Gastroesophageal sphincter (tissue), 4 donors: ENCODE results near the gene KCTD16. TPM values are rescaled to one million over a fixed set of nuclear protein-coding genes. Genes with fewer than 3 reads are reported as not detected.

Experiments
- ATAC-seq: fragments of 150-250 bp; one replicate; pipeline ENCODE4 v1.9.1; 2016; ENCODE audit warnings: mild to moderate bottlenecking, moderate library complexity
- H3K27ac ChIP-seq, 4 donors: fragments of 200-600 bp; sonication (generic) in 3 of 4; 1 replicate in 3 of 4; 2 replicates in 1 of 4; pipeline ENCODE4 v1.5.1; 2016 to 2019
- H3K27me3 ChIP-seq: fragments of 200-600 bp; sonication (generic); one replicate; pipeline ENCODE4 v1.5.1; 2019
- H3K36me3 ChIP-seq, 2 donors: fragments of 200-600 bp; sonication (generic); one replicate each; pipeline ENCODE4 v1.5.1; 2019; ENCODE audit warnings: control low read depth in 1 of 2
- H3K4me1 ChIP-seq, 3 donors: fragments of 200-600 bp; sonication (generic); 1 replicate in 2 of 3; 2 replicates in 1 of 3; pipeline ENCODE4 v1.5.1; 2016 to 2019; ENCODE audit warnings: control low read depth in 2 of 3
- H3K4me3 ChIP-seq, 2 donors: fragments of 200-600 bp; sonication (generic); one replicate each; pipeline ENCODE4 v1.5.1; 2019; ENCODE audit warnings: mild to moderate bottlenecking in 1 of 2, moderate library complexity in 1 of 2
- H3K9me3 ChIP-seq, 3 donors: fragments of 200-600 bp; sonication (generic); one replicate each; pipeline ENCODE4 v1.5.1; 2017 to 2019; ENCODE audit warnings: control low read depth in 2 of 3
- CTCF ChIP-seq, 4 experiments: fragments of 200-600 bp in 2 of 4; fragments of 450-650 bp in 2 of 4; sonication (generic) in 1 of 4; IDR thresholded peaks; one replicate each; pipeline ENCODE4 v1.5.1; 2017 to 2019; ENCODE audit warnings: antibody characterized with exemption in 4 of 4, mild to moderate bottlenecking in 2 of 4, moderate library complexity in 2 of 4
- EP300 ChIP-seq: sonication (generic); formaldehyde crosslinking; IDR thresholded peaks from one replicate; pipeline ENCODE4 v1.6.1; 2017; ENCODE audit warnings: antibody characterized with exemption, mild to moderate bottlenecking
- POLR2A ChIP-seq, 2 donors: fragments of 450-650 bp; IDR thresholded peaks; one replicate each; pipeline ENCODE4 v1.6.1; 2017; ENCODE audit warnings: antibody characterized with exemption in 2 of 2, mild to moderate bottlenecking in 2 of 2, moderate library complexity in 1 of 2
- POLR2AphosphoS5 ChIP-seq: sonication (generic); formaldehyde crosslinking; IDR thresholded peaks from one replicate; pipeline ENCODE4 v1.6.1; 2017; ENCODE audit warnings: antibody characterized with exemption
- WGBS, 2 donors: methylation state at CpG; one replicate each; pipeline ENCODE4 v1.1.5; 2018; ENCODE audit warnings: low coverage in 1 of 2; 5-methylcytosine and 5-hydroxymethylcytosine counted together
- total RNA-seq, 4 donors: library from RNA; depleted of rRNA; stranded (reverse); fragments of >200 nt; gene quantifications; one replicate each; pipeline ENCODE4 v1.1.0, GENCODE V29; 2016

Gene KCTD16
- total RNA-seq, 4 donors from 2014 or later, result 0.05 to 0.13 (median 0.12) TPM; not detected in 1

DNA sequence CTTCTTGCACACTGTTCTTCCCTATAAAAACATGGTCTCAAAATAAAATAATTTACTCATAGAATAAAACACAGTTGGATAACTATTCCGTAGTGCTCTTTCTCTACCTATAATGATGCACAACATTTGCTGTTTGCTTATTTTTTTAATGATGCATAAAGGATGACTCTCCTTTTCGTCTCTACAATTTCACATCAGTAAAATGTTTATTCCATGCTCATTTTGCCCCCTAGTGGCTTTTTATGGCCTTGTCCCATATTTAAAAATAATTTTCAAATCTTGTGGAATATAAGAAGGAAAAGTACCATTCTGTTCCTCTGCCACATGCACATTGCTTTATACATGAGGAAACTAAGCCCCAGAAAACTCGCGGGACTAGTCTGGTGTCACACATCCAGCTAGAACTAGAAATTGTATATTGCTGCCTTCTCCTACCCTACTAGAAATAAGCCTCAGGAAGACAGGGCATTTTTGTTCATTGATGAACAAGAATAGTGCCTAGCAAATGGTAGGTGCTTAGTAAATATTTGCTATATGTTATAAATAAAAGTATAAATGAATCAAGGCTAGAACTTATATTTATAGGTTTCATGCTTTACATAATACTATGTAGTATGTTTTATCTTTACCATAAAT is 12.7 kb downstream of the KCTD16 start:
- Histone ChIP-seq H3K27ac (no peak overlapping the region), H3K27me3 (no peaks in the 10 kb centered on the region), H3K4me3 (no peak overlapping the region), H3K9me3 (no peaks in the 10 kb centered on the region), H3K4me1 (peaks cover 2 to 12% (median 3%) of the 10 kb centered on the region in 3 donors), H3K36me3 (no peaks in the 10 kb centered on the region)
- WGBS, 2 donors, result 6 to 18% methylated on average over 4 of the region's 4 CpGs
- peak; percentile 41 to 68 (median 56) for TF ChIP-seq CTCF (IDR thresholded peaks at IDR 0.05)
- TF ChIP-seq POLR2A (IDR thresholded peaks at IDR 0.05), result no peak
- ATAC-seq, result no peak

- Histone ChIP-seq H3K27me3 (no peaks in the 10 kb centered on the region), H3K9me3 (no peaks in the 10 kb centered on the region), H3K27ac (peak overlapping the region in 2 of 4 donors; percentile 1 to 6), H3K36me3 (no peaks in the 10 kb centered on the region), H3K4me3 (no peak overlapping the region), H3K4me1 (peaks cover 2 to 12% (median 3%) of the 10 kb centered on the region in 3 donors)
- ATAC-seq, result peak; percentile 73
- 0 to 3% methylated on average over 2 of the region's 2 CpGs for WGBS, 2 donors
- TF ChIP-seq CTCF (IDR thresholded peaks at IDR 0.05) (no peak), POLR2AphosphoS5 (peak; percentile 8)
Observed at GRCh38 chr5:144187699-144188294, 17.1 kb downstream of the KCTD16 start.

GRCh38 chr5:144189800-144190429 is 19.2 kb downstream of the KCTD16 start:
- peaks cover 2 to 12% (median 3%) of the 10 kb centered on the region in 3 donors for H3K4me1 ChIP-seq
- no peaks in the 10 kb centered on the region for H3K9me3 ChIP-seq
- peaks cover 4% of the 10 kb centered on the region for H3K27me3 ChIP-seq
- H3K4me3 ChIP-seq, result no peak overlapping the region
- no peak for ATAC-seq
- TF ChIP-seq EP300 (no peak), CTCF (IDR thresholded peaks at IDR 0.05) (no peak), POLR2A (IDR thresholded peaks at IDR 0.05) (no peak), POLR2AphosphoS5 (no peak)
- H3K36me3 ChIP-seq, result no peaks in the 10 kb centered on the region
- no peak overlapping the region for H3K27ac ChIP-seq
- WGBS, 2 donors, result 43 to 68% methylated on average over 9 of the region's 10 CpGs

- no peak for ATAC-seq
- peaks cover 4% of the 10 kb centered on the region for H3K27me3 ChIP-seq
- H3K4me1 ChIP-seq, result peaks cover 2 to 12% (median 3%) of the 10 kb centered on the region in 3 donors
- H3K36me3 ChIP-seq, result no peaks in the 10 kb centered on the region
- 53 to 81% methylated on average over 3 of the region's 3 CpGs for WGBS, 2 donors
- no peaks in the 10 kb centered on the region for H3K9me3 ChIP-seq
- H3K27ac ChIP-seq, result no peak overlapping the region
- TF ChIP-seq POLR2AphosphoS5, result no peak
- TF ChIP-seq EP300, result no peak
- TF ChIP-seq POLR2A (IDR thresholded peaks at IDR 0.05), result no peak
- H3K4me3 ChIP-seq, result no peak overlapping the region
Observed at GRCh38 chr5:144191531-144191930, 20.9 kb downstream of the KCTD16 start.

DNA sequence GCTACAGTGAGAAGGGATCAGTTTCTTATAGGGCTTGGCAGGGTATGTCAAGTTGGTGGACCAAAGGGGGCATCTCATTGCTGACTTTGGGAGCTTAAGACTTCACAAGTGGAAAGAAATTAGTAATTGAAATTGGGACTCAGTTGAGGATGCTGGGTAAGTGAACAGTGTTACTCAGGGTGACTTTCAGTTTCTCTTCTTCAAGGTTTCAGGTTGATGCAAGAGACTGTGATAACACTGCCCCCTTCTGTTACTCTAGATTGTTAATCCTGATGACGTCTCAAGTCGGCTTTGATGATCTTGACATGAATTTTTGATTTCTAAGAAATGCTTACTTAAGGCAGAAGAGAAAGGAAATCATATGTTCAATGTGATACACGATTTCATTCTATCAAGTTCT is 21.3 kb downstream of the KCTD16 start:
- H3K9me3 ChIP-seq, result no peaks in the 10 kb centered on the region
- 29 to 31% methylated on average over 2 to 3 of the region's 3 CpGs for WGBS, 2 donors
- no peak for ATAC-seq
- TF ChIP-seq POLR2AphosphoS5 (no peak), EP300 (no peak), POLR2A (IDR thresholded peaks at IDR 0.05) (no peak), CTCF (IDR thresholded peaks at IDR 0.05) (peak in 1 of 4 experiments; percentile 35)
- H3K27me3 ChIP-seq, result peaks cover 7% of the 10 kb centered on the region
- no peak overlapping the region for H3K27ac ChIP-seq
- peaks cover 2 to 12% (median 3%) of the 10 kb centered on the region in 3 donors for H3K4me1 ChIP-seq
- no peaks in the 10 kb centered on the region for H3K36me3 ChIP-seq
- H3K4me3 ChIP-seq, result no peak overlapping the region
